Cardiac muscle cell (in vitro differentiated cells and primary cell): ENCODE data around the gene PPP2R3B. TPM values are rescaled to one million over a fixed set of nuclear protein-coding genes. Genes with fewer than 3 reads are reported as not detected.

Experiments used
- DNase-seq, 2 donors: peaks; one replicate each; pipeline versions ENCODE4 v3.0.0 to v3.0.0-alpha.2; 2010 to 2017; ENCODE audit warnings: low read depth in 1 of 2, low spot score in 1 of 2
- H3K27ac ChIP-seq: fragments of 200-600 bp; sonication (generic); 2 replicates; pipeline ENCODE4 v1.5.1; 2016
- H3K27me3 ChIP-seq: fragments of 200-600 bp; sonication (generic); 2 replicates; pipeline ENCODE4 v1.6.0; 2016; ENCODE audit warnings: control low read depth
- H3K36me3 ChIP-seq: fragments of 200-600 bp; sonication (generic); 2 replicates; pipeline ENCODE4 v1.5.1; 2016; ENCODE audit warnings: control low read depth
- H3K4me1 ChIP-seq: fragments of 200-600 bp; sonication (generic); 2 replicates; pipeline ENCODE4 v1.8.1; 2017; ENCODE audit warnings: low read depth, mild to moderate bottlenecking, mixed run types
- H3K4me3 ChIP-seq: fragments of 200-600 bp; sonication (generic); 2 replicates; pipeline ENCODE4 v1.5.1; 2016; ENCODE audit warnings: mild to moderate bottlenecking
- H3K9me3 ChIP-seq: fragments of 200-600 bp; sonication (generic); 2 replicates; pipeline ENCODE4 v1.5.1; 2017; ENCODE audit warnings: low read depth, mild to moderate bottlenecking, control low read depth
- CTCF ChIP-seq: IDR thresholded peaks from 2 replicates; pipeline ENCODE4 v1.5.1; 2012; ENCODE audit warnings: low read depth, mild to moderate bottlenecking, low read length
- polyA plus RNA-seq: library from polyadenylated mRNA; unstranded; fragments of >200 nt; fragmentation: Nextera tagmentation; extraction: Ambion mirVana; gene quantifications from 2 replicates; pipeline ENCODE4 v1.2.1, GENCODE V29; 2016
- total RNA-seq: library from RNA; depleted of rRNA; stranded (reverse); fragments of >200 nt; gene quantifications from 2 replicates; pipeline ENCODE4 v1.2.3, GENCODE V29; 2016

Gene PPP2R3B
- total and polyA plus RNA-seq, 2 experiments from 2014 or later = 142 to 155 TPM

- Histone ChIP-seq H3K9me3 (no peaks in the 10 kb centered on the region), H3K36me3 (peaks cover 18% of the 10 kb centered on the region), H3K4me1 (no peaks in the 10 kb centered on the region), H3K4me3 (no peak overlapping the region), H3K27ac (no peak overlapping the region), H3K27me3 (no peaks in the 10 kb centered on the region)
- DNase-seq = no peak
- TF ChIP-seq CTCF = no peak
Observed at GRCh38 chrX:291411-291901, 95.3 kb downstream of the PPP2R3B start.

GRCh38 chrX:290476-291166 lies 96.1 kb downstream of the PPP2R3B start:
- Histone ChIP-seq H3K36me3 (peaks cover 18% of the 10 kb centered on the region), H3K27me3 (no peaks in the 10 kb centered on the region), H3K4me3 (no peak overlapping the region), H3K4me1 (no peaks in the 10 kb centered on the region), H3K9me3 (no peaks in the 10 kb centered on the region), H3K27ac (no peak overlapping the region)
- TF ChIP-seq CTCF = no peak
- DNase-seq = no peak

GRCh38 chrX:288561-288991 lies 98.1 kb downstream of the PPP2R3B start:
- H3K4me3 ChIP-seq = no peak overlapping the region

GRCh38 chrX:287670-288069 lies 99.0 kb downstream of the PPP2R3B start:
- no peaks in the 10 kb centered on the region for H3K4me1 ChIP-seq
- H3K4me3 ChIP-seq = no peak overlapping the region
- H3K36me3 ChIP-seq = peaks cover 10% of the 10 kb centered on the region
- no peak for DNase-seq
- TF ChIP-seq CTCF = no peak
- no peak overlapping the region for H3K27ac ChIP-seq
- no peaks in the 10 kb centered on the region for H3K9me3 ChIP-seq
- H3K27me3 ChIP-seq = no peaks in the 10 kb centered on the region

More at GRCh38 chrX:288561-288991, 98.1 kb downstream of the PPP2R3B start:
- no peaks in the 10 kb centered on the region for H3K27me3 ChIP-seq
- no peak overlapping the region for H3K27ac ChIP-seq
- no peak for TF ChIP-seq CTCF
- no peaks in the 10 kb centered on the region for H3K4me1 ChIP-seq
- DNase-seq = no peak
- peaks cover 19% of the 10 kb centered on the region for H3K36me3 ChIP-seq
- no peaks in the 10 kb centered on the region for H3K9me3 ChIP-seq

- Histone ChIP-seq H3K27ac (no peak overlapping the region), H3K4me1 (no peaks in the 10 kb centered on the region), H3K27me3 (no peaks in the 10 kb centered on the region), H3K4me3 (no peak overlapping the region), H3K36me3 (peaks cover 5% of the 10 kb centered on the region), H3K9me3 (no peaks in the 10 kb centered on the region)
- no peak for DNase-seq
- TF ChIP-seq CTCF = no peak
Observed at GRCh38 chrX:285076-285677, 101.5 kb downstream of the PPP2R3B start.

Other genes with a start within 250 kb of the PPP2R3B start
- 43.4 and 50.4 TPM in 2 replicates for gene PLCXD1, start 105.5 kb downstream of the PPP2R3B start, total RNA-seq
- 16.6 and 20.6 TPM in 2 replicates for gene PLCXD1, start 105.5 kb downstream of the PPP2R3B start, polyA plus RNA-seq
- 54.5 and 60.9 TPM in 2 replicates for gene GTPBP6, start 68.1 kb downstream of the PPP2R3B start, total RNA-seq
- gene GTPBP6, start 68.1 kb downstream of the PPP2R3B start, polyA plus RNA-seq = 59.2 and 79.2 TPM in 2 replicates
- gene SHOX, start 243.9 kb upstream of the PPP2R3B start, total RNA-seq = not detected in 2 replicates
- gene SHOX, start 243.9 kb upstream of the PPP2R3B start, polyA plus RNA-seq = not detected in 2 replicates